ENCODE results near the gene FSTL1. TPM values are rescaled to one million over a fixed set of nuclear protein-coding genes. Genes with fewer than 3 reads are reported as not detected.

Gene FSTL1
- total RNA-seq, 6 experiments from 2014 or later: 32.8 to 50.0 (median 45.5) TPM

- H3K4me1 ChIP-seq: no peaks in the 10 kb centered on the region
- no peaks in the 10 kb centered on the region for H3K9me3 ChIP-seq
- ATAC-seq: no peak
- DNase-seq: no peak
- no peak overlapping the region for H3K27ac ChIP-seq
- H3K36me3 ChIP-seq: no peaks in the 10 kb centered on the region
- WGBS (ENCODE audit: insufficient coverage, low coverage, low lambda C conversion rate, missing lambda C conversion rate): 98% methylated on average over 4 of the region's 8 CpGs
- intact Hi-C loops (cut with DNase I): no loop called here
- H3K4me3 ChIP-seq: no peak overlapping the region
- TF ChIP-seq POLR2A (IDR thresholded peaks at IDR 0.05) (no peak), CTCF (IDR thresholded peaks at IDR 0.05) (no peak)
- H3K27me3 ChIP-seq: no peaks in the 10 kb centered on the region
These were observed 54.3 kb downstream of the FSTL1 start for GRCh38 chr3:120396469-120396868.

GRCh38 chr3:120394347-120394746 lies 56.4 kb downstream of the FSTL1 start:
- intact Hi-C loops (cut with DNase I): no loop called here
- Histone ChIP-seq H3K27me3 (no peaks in the 10 kb centered on the region), H3K27ac (no peak overlapping the region), H3K4me3 (no peak overlapping the region), H3K36me3 (no peaks in the 10 kb centered on the region), H3K9me3 (no peaks in the 10 kb centered on the region), H3K4me1 (no peaks in the 10 kb centered on the region)
- WGBS (ENCODE audit: insufficient coverage, low coverage, low lambda C conversion rate, missing lambda C conversion rate): 60% methylated on average over 1 of the region's 2 CpGs
- ATAC-seq (no peak), DNase-seq (no peak)
- no peak for TF ChIP-seq CTCF (IDR thresholded peaks at IDR 0.05)
- TF ChIP-seq POLR2A (IDR thresholded peaks at IDR 0.05): no peak

DNA sequence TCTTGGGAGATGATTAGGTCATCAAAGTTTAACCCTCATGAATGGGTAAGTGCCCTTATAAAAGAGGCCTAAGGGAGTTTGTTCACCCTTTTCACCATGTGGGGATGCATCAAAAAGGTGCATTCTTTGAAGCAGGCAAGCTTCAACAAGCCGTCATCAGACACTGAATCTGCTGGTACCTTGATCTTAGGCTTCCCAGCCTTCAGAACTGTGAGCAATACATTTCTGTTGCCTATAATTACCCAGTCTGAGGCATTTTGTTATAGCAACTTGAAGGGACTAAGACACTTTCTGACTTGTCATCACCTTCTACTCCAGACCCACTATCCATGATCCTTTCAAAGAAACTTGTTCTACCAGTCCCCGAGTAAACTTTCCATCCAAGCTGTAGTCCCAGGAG lies 57.0 kb downstream of the FSTL1 start:
- TF ChIP-seq POLR2A (IDR thresholded peaks at IDR 0.05) (no peak), CTCF (IDR thresholded peaks at IDR 0.05) (no peak)

GRCh38 chr3:120393243-120393642 lies 57.5 kb downstream of the FSTL1 start:
- Histone ChIP-seq H3K27me3 (no peaks in the 10 kb centered on the region), H3K9me3 (no peaks in the 10 kb centered on the region), H3K27ac (no peak overlapping the region), H3K4me1 (no peaks in the 10 kb centered on the region), H3K36me3 (no peaks in the 10 kb centered on the region), H3K4me3 (no peak overlapping the region)
- no peak for ATAC-seq
- TF ChIP-seq CTCF (IDR thresholded peaks at IDR 0.05) (no peak), POLR2A (IDR thresholded peaks at IDR 0.05) (no peak)
- 61% methylated on average over 4 of the region's 4 CpGs for WGBS (ENCODE audit: insufficient coverage, low coverage, low lambda C conversion rate, missing lambda C conversion rate)
- DNase-seq: no peak
- intact Hi-C loops (cut with DNase I): no loop called here

More for the DNA sequence above, 57.0 kb downstream of the FSTL1 start:
- H3K27ac ChIP-seq: no peak overlapping the region
- ATAC-seq: no peak
- no peaks in the 10 kb centered on the region for H3K9me3 ChIP-seq
- DNase-seq: no peak
- WGBS (ENCODE audit: insufficient coverage, low coverage, low lambda C conversion rate, missing lambda C conversion rate): 91% methylated on average over 1 of the region's 2 CpGs
- H3K36me3 ChIP-seq: no peaks in the 10 kb centered on the region
- intact Hi-C loops (cut with DNase I): no loop called here
- H3K4me1 ChIP-seq: no peaks in the 10 kb centered on the region
- H3K27me3 ChIP-seq: no peaks in the 10 kb centered on the region
- H3K4me3 ChIP-seq: no peak overlapping the region

- intact Hi-C loops (cut with DNase I): no loop called here
- no peak for ATAC-seq
- no peaks in the 10 kb centered on the region for H3K27me3 ChIP-seq
- H3K27ac ChIP-seq: no peak overlapping the region
- no peak overlapping the region for H3K4me3 ChIP-seq
- no peaks in the 10 kb centered on the region for H3K4me1 ChIP-seq
- H3K9me3 ChIP-seq: no peaks in the 10 kb centered on the region
- 67% methylated on average over 2 of the region's 2 CpGs for WGBS (ENCODE audit: insufficient coverage, low coverage, low lambda C conversion rate, missing lambda C conversion rate)
- DNase-seq: no peak
- TF ChIP-seq POLR2A (IDR thresholded peaks at IDR 0.05) (no peak), CTCF (IDR thresholded peaks at IDR 0.05) (no peak)
- H3K36me3 ChIP-seq: no peaks in the 10 kb centered on the region
These were observed 67.8 kb downstream of the FSTL1 start for GRCh38 chr3:120382941-120383447.

Data from right lobe of liver (tissue), 6 donors.